Suprapubic skin (tissue), 4 donors: ENCODE results near the gene ABHD2.

Source experiments
- CTCF ChIP-seq, 2 donors: fragments of 200-600 bp in 1 of 2; fragments of 450-650 bp in 1 of 2; sonication (generic) in 1 of 2; IDR thresholded peaks; one replicate each; pipeline ENCODE4 v1.5.1; 2016 to 2019; ENCODE audit warnings: antibody characterized with exemption in 2 of 2, mild to moderate bottlenecking in 1 of 2, moderate library complexity in 1 of 2
- POLR2A ChIP-seq, 2 donors: fragments of 450-650 bp; IDR thresholded peaks; one replicate each; pipeline ENCODE4 v1.6.1; 2017; ENCODE audit warnings: antibody characterized with exemption in 2 of 2, mild to moderate bottlenecking in 2 of 2, moderate library complexity in 2 of 2
- POLR2AphosphoS5 ChIP-seq, 3 donors: sonication (generic); formaldehyde crosslinking; IDR thresholded peaks; one replicate each; pipeline ENCODE4 v1.6.1; 2017; ENCODE audit warnings: antibody characterized with exemption in 3 of 3

- TF ChIP-seq CTCF (IDR thresholded peaks at IDR 0.05): no peak
- TF ChIP-seq POLR2A (IDR thresholded peaks at IDR 0.05): no peak
- TF ChIP-seq POLR2AphosphoS5 (IDR thresholded peaks at IDR 0.05): no peak
Observed at GRCh38 chr15:89208256-89208655, 120.0 kb downstream of the ABHD2 start.
